ENCODE results near the gene TFEB. TPM values are rescaled to one million over a fixed set of nuclear protein-coding genes. Genes with fewer than 3 reads are reported as not detected.

The TFEB gene
- total RNA-seq, 4 donors from 2014 or later, result 24.2 to 46.7 (median 33.1) TPM

DNA sequence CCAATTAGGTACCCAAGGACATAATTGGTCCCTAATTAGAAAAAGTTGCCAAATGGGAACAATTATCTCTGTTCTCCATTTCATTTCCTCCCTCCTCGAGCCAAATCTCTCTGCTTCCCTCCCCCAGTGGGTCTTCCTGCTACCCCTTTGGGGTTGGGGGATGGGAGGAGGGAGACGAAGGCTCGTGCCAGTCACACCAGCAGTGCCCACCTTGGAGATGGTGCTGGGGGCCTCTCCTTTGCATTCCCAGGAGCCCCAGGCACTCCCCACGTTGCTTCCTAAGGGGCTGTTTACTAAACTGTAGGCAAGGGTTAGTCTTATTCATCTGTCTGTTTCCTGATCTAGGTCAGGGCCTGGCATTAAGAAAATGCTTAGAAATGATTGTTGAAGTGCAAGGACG lies 64.0 kb downstream of the TFEB start:
- peaks cover 0 to 25% (median 0%) of the 10 kb centered on the region in 4 donors for H3K27me3 ChIP-seq
- no peak overlapping the region for H3K27ac ChIP-seq (replicated peaks in 1 of 4)
- H3K36me3 ChIP-seq, result no peaks in the 10 kb centered on the region
- TF ChIP-seq POLR2A (IDR thresholded peaks at IDR 0.05; ENCODE audit: low read depth) (no peak), EP300 (IDR thresholded peaks at IDR 0.05) (no peak), POLR2AphosphoS5 (IDR thresholded peaks at IDR 0.05) (no peak)
- TF ChIP-seq, protein P1, sequence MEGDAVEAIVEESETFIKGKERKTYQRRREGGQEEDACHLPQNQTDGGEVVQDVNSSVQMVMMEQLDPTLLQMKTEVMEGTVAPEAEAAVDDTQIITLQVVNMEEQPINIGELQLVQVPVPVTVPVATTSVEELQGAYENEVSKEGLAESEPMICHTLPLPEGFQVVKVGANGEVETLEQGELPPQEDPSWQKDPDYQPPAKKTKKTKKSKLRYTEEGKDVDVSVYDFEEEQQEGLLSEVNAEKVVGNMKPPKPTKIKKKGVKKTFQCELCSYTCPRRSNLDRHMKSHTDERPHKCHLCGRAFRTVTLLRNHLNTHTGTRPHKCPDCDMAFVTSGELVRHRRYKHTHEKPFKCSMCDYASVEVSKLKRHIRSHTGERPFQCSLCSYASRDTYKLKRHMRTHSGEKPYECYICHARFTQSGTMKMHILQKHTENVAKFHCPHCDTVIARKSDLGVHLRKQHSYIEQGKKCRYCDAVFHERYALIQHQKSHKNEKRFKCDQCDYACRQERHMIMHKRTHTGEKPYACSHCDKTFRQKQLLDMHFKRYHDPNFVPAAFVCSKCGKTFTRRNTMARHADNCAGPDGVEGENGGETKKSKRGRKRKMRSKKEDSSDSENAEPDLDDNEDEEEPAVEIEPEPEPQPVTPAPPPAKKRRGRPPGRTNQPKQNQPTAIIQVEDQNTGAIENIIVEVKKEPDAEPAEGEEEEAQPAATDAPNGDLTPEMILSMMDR (IDR thresholded peaks at IDR 0.05), result no peak
- no peak overlapping the region for H3K4me3 ChIP-seq
- WGBS, result 56% methylated on average over 5 of the region's 5 CpGs
- peaks cover 0 to 6% (median 0%) of the 10 kb centered on the region in 4 donors for H3K9me3 ChIP-seq
- intact Hi-C loops (cut with DNase I), result no loop called here
- DNase-seq (ENCODE audit: extremely low spot score), result no peak
- H3K4me1 ChIP-seq, result no peaks in the 10 kb centered on the region

DNA sequence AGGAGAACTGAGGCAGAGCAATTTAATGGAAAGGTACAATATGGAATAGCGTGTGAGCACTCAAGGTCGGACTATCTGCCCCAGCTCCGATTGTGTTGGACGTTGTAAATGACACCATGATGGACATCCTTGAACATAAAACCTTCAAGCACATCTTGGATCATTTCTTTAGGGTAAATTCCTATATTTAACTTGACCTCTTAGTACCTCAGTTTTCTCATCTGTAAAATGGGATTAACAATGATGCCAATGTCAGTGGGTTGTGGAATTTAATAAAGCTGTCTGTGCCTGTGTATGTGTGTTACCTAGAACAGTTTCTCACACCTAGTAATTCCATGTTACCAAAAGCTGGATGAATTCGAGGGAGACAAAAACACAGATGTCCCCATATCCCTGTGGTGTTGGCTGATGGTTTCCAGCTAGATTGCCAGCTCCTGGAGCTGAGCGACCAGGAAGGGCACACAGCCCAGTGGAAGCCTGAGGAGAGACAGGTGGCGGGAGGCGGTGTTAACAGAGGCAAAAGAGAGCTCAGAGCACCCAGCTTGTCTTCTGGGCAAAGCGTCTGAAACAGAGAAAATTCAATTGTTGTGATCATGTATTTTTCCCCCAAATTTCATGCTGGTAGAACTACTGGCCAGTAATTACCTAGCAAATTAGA lies 64.6 kb downstream of the TFEB start:
- intact Hi-C loops (cut with DNase I), result no loop called here
- 78% methylated on average over 9 of the region's 9 CpGs for WGBS
- TF ChIP-seq POLR2AphosphoS5 (IDR thresholded peaks at IDR 0.05) (no peak), EP300 (IDR thresholded peaks at IDR 0.05) (no peak), POLR2A (IDR thresholded peaks at IDR 0.05; ENCODE audit: low read depth) (no peak)
- TF ChIP-seq, protein P1 (IDR thresholded peaks at IDR 0.05), result no peak
- Histone ChIP-seq H3K4me1 (no peaks in the 10 kb centered on the region), H3K36me3 (no peaks in the 10 kb centered on the region), H3K27me3 (peaks cover 0 to 25% (median 0%) of the 10 kb centered on the region in 4 donors), H3K9me3 (peaks cover 0 to 6% (median 0%) of the 10 kb centered on the region in 4 donors), H3K4me3 (no peak overlapping the region), H3K27ac (replicated peaks in 1 of 4) (no peak overlapping the region)
- no peak for DNase-seq (ENCODE audit: extremely low spot score)

DNA sequence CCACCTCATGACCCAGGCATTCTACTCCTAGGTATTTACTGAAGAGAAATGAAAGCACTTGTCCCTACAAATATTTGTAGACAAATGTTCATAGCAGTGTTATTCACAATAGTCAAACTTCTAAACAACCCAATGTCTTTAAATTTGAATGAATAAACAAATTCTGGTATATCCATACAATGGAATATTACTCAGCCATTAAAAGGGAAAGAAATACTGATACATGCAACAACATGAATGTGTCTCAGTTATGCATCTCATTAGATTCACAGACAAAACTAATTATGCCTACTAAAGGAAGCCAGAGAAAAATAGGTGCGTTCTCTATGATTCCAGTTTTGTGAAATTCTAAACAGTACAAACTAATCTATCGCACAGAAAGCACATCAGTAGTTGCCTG lies 66.4 kb downstream of the TFEB start:
- Histone ChIP-seq H3K4me1 (no peaks in the 10 kb centered on the region), H3K27ac (replicated peaks in 1 of 4) (no peak overlapping the region), H3K9me3 (peaks cover 0 to 6% (median 0%) of the 10 kb centered on the region in 4 donors), H3K36me3 (no peaks in the 10 kb centered on the region), H3K27me3 (peaks cover 0 to 21% (median 0%) of the 10 kb centered on the region in 4 donors), H3K4me3 (no peak overlapping the region)
- intact Hi-C loops (cut with DNase I), result no loop called here
- DNase-seq (ENCODE audit: extremely low spot score), result no peak
- TF ChIP-seq, protein P1 (IDR thresholded peaks at IDR 0.05), result no peak
- TF ChIP-seq POLR2AphosphoS5 (IDR thresholded peaks at IDR 0.05) (no peak), POLR2A (IDR thresholded peaks at IDR 0.05; ENCODE audit: low read depth) (no peak), EP300 (IDR thresholded peaks at IDR 0.05) (no peak)
- 91% methylated on average over 2 of the region's 2 CpGs for WGBS

DNA sequence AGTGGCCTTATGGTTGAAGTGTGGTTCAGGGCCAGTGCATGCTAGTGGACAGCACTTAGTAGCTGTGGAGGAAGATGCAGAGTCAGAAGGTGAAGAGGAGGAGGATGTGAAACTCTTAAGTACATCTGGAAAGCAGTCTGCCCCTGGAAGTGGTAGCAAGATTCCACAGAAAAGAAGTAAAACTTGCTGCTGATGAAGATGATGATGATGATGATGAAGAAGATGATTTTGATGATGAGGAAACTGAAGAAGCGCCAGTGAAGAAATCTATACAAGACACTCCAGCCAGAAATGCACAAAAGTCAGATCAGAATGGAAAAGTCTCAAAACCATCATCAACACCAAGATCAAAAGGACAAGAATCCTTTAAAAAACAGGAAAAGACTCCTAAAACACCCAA lies 68.2 kb downstream of the TFEB start:
- no peaks in the 10 kb centered on the region for H3K36me3 ChIP-seq
- TF ChIP-seq, protein P1 (IDR thresholded peaks at IDR 0.05), result no peak
- peaks cover 0 to 12% (median 0%) of the 10 kb centered on the region in 4 donors for H3K27me3 ChIP-seq
- 94% methylated on average over 1 of the region's 1 CpG for WGBS
- peaks cover 0 to 6% (median 0%) of the 10 kb centered on the region in 4 donors for H3K9me3 ChIP-seq
- intact Hi-C loops (cut with DNase I), result no loop called here
- no peak overlapping the region for H3K27ac ChIP-seq (replicated peaks in 1 of 4)
- DNase-seq (ENCODE audit: extremely low spot score), result no peak
- H3K4me3 ChIP-seq, result no peak overlapping the region
- no peaks in the 10 kb centered on the region for H3K4me1 ChIP-seq

DNA sequence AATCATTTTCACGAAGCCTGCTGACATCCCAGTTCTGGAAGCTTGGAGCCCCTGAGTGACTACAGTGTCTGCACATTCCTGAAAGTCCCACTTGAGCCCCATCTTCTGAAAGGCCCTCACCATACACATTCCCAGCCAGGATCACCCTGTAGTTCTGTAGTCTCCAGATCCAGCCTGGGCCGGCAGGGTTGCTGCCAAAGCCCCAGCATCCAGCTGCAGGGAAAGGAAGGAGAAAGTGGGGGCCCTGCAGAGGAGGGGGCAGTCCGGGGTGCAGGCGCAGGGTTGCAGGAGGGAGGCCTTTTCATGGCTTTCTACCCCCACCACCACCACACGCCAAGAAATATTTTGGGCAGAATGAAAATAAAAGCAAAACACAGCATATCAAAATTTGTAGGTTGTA lies 71.1 kb downstream of the TFEB start:
- Histone ChIP-seq H3K36me3 (no peaks in the 10 kb centered on the region), H3K4me1 (no peaks in the 10 kb centered on the region), H3K4me3 (no peak overlapping the region), H3K27me3 (peaks cover 0 to 8% (median 0%) of the 10 kb centered on the region in 4 donors), H3K9me3 (peaks cover 0 to 2% (median 0%) of the 10 kb centered on the region in 4 donors), H3K27ac (replicated peaks in 1 of 4) (no peak overlapping the region)
- DNase-seq (ENCODE audit: extremely low spot score), result no peak
- TF ChIP-seq, protein P1 (IDR thresholded peaks at IDR 0.05), result no peak
- no peak for TF ChIP-seq POLR2A (IDR thresholded peaks at IDR 0.05; ENCODE audit: low read depth)
- no peak for TF ChIP-seq POLR2AphosphoS5 (IDR thresholded peaks at IDR 0.05)
- no peak for TF ChIP-seq EP300 (IDR thresholded peaks at IDR 0.05)
- intact Hi-C loops (cut with DNase I), result no loop called here
- 83% methylated on average over 4 of the region's 5 CpGs for WGBS

All from esophagus muscularis mucosa (tissue), 4 donors.